ENCODE data around the gene SLC25A45.

SLC25A45 gene

DNA sequence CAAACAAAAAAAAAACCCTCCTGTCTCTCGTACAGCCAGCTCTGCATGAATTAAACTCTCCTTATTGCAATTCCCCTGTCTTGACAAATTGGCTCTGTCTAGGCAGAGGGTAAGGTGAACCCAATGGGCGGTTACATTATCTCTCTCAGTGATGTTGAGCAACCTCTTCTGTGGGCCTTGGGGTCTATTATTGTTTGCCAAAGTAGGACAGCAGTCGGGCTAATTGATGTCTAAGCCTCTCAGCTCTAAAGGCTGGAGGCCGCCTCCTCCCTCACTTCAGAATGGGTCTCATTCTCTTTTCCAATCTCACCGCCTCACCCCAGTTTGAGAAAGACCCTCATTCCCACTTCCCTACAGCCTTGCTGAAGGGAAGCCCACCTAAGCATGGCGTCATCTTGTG is 1.3 kb upstream of the SLC25A45 start:
- Histone ChIP-seq H3K27ac (peak overlapping the region; percentile 96 to 97), H3K4me3 (no peak overlapping the region), H3K9me3 (no peaks in the 10 kb centered on the region), H3K27me3 (no peaks in the 10 kb centered on the region), H3K4me1 (peaks cover 9 to 65% (median 52%) of the 10 kb centered on the region in 4 donors), H3K36me3 (peaks cover 0 to 6% (median 0%) of the 10 kb centered on the region in 3 donors)
- intact Hi-C loops (cut with DNase I; ENCODE audit: low total_unique reads): loop anchor here (2.0 kb wide), 1 partner anchor 33 kb away; no protein-coding TSS in a partner anchor
- DNase-seq: no peak
- TF ChIP-seq, protein P1, sequence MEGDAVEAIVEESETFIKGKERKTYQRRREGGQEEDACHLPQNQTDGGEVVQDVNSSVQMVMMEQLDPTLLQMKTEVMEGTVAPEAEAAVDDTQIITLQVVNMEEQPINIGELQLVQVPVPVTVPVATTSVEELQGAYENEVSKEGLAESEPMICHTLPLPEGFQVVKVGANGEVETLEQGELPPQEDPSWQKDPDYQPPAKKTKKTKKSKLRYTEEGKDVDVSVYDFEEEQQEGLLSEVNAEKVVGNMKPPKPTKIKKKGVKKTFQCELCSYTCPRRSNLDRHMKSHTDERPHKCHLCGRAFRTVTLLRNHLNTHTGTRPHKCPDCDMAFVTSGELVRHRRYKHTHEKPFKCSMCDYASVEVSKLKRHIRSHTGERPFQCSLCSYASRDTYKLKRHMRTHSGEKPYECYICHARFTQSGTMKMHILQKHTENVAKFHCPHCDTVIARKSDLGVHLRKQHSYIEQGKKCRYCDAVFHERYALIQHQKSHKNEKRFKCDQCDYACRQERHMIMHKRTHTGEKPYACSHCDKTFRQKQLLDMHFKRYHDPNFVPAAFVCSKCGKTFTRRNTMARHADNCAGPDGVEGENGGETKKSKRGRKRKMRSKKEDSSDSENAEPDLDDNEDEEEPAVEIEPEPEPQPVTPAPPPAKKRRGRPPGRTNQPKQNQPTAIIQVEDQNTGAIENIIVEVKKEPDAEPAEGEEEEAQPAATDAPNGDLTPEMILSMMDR (IDR thresholded peaks at IDR 0.05): no peak

DNA sequence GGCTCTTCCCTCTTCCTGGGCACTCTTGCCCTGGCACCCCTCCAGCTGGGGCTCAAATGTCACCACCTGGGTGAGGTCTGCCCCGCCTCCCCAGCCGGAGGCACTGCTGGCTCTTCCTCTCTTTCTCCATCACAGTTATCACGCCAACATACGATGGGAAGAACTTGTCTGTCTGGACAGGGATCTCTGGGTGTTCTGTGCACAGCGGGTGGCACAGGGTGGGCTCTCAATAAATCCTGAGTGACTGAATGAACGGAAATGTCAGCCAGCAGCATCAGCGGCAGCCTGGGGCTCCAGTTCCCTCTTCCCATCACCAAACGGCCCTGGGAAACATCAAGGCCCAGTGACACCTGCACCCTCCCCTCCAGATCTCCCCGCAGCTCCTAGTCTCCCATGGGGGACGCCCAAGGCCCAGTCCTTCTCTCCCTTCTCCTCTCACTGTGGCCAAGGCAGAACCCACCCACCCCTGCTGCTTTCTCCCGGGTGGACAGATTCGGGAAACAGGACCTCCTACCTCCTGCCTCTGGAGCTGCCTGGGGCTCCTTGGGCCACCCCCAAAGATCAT is 440 bp upstream of the SLC25A45 start:
- Histone ChIP-seq H3K9me3 (no peaks in the 10 kb centered on the region), H3K4me1 (peaks cover 9 to 56% (median 46%) of the 10 kb centered on the region in 4 donors), H3K27ac (peak overlapping the region; percentile 96 to 97), H3K36me3 (no peaks in the 10 kb centered on the region), H3K4me3 (peak overlapping the region; percentile 44 to 51), H3K27me3 (no peaks in the 10 kb centered on the region)
- no peak for DNase-seq
- TF ChIP-seq, protein P1 (IDR thresholded peaks at IDR 0.05): no peak
- intact Hi-C loops (cut with DNase I; ENCODE audit: low total_unique reads): loop anchor here (2.0 kb wide), 1 partner anchor 34 kb away; no protein-coding TSS in a partner anchor

GRCh38 chr11:65381716-65382032 is 772 bp downstream of the SLC25A45 start:
- Histone ChIP-seq H3K27me3 (no peaks in the 10 kb centered on the region), H3K27ac (peak overlapping the region; percentile 96 to 97), H3K4me3 (peak overlapping the region; percentile 44 to 51), H3K4me1 (peaks cover 9 to 47% (median 36%) of the 10 kb centered on the region in 4 donors), H3K9me3 (no peaks in the 10 kb centered on the region), H3K36me3 (no peaks in the 10 kb centered on the region)
- DNase-seq: peak in 1 of 2 donors; percentile 52
- intact Hi-C loops (cut with DNase I; ENCODE audit: low total_unique reads): loop anchor here (2.0 kb wide), 1 partner anchor 35 kb away; no protein-coding TSS in a partner anchor
- TF ChIP-seq, protein P1 (IDR thresholded peaks at IDR 0.05): no peak

DNA sequence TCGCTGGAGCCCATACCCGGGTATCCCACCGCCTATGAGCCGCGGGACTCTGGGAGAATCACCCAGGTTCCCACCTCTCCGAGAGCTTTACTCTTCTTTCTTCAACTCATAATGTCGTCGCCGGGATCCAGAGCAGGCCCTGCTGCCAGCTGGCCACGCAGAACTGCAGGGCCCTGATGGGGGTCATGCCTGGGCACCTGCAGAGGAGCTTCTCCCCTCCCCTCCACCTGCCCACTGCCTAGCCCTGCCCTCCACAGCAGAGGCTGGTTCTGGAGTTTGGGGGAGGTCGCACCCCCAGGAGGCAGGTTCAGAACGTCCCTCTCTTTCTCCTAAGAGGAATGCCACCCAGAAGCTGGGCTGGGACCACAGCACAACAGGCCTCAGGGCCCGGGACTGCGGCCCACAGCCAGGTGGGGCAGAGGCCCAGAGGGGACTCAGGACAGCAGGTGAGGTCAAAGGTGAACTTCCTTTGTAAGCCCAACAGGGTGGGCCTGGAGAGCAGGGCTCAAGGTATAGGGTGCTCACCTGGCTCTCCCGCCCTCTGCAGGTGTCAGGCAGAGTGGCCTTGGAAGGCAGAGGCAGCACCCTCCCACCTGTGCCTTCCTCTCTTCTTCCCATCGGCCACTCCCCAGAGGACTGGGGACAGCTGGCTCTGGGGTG is 1.9 kb downstream of the SLC25A45 start:
- Histone ChIP-seq H3K27me3 (no peaks in the 10 kb centered on the region), H3K36me3 (no peaks in the 10 kb centered on the region), H3K9me3 (no peaks in the 10 kb centered on the region), H3K4me3 (no peak overlapping the region), H3K4me1 (peaks cover 9 to 45% (median 32%) of the 10 kb centered on the region in 4 donors), H3K27ac (peak overlapping the region in 1 of 2 donors; percentile 96)
- DNase-seq: no peak
- intact Hi-C loops (cut with DNase I; ENCODE audit: low total_unique reads): no loop called here
- TF ChIP-seq, protein P1 (IDR thresholded peaks at IDR 0.05): no peak

- no peak for DNase-seq
- H3K4me3 ChIP-seq: no peak overlapping the region
- TF ChIP-seq, protein P1 (IDR thresholded peaks at IDR 0.05): no peak
- H3K9me3 ChIP-seq: no peaks in the 10 kb centered on the region
- H3K27me3 ChIP-seq: no peaks in the 10 kb centered on the region
- no peaks in the 10 kb centered on the region for H3K36me3 ChIP-seq
- H3K4me1 ChIP-seq: peaks cover 9 to 44% (median 29%) of the 10 kb centered on the region in 4 donors
- intact Hi-C loops (cut with DNase I; ENCODE audit: low total_unique reads): no loop called here
- no peak overlapping the region for H3K27ac ChIP-seq
These were observed 2.6 kb downstream of the SLC25A45 start for GRCh38 chr11:65379698-65380459.
